CD4-positive, alpha-beta T cell treated with Interleukin-17A for 1 hour (primary cell): ENCODE results near the gene AP3S2.
A peak's percentile ranks its signal among the peaks of the same experiment; 100 is the strongest.
"Not testable (repeated sequence)": the region's sequence is repeated elsewhere in the genome, so short reads cannot be mapped to it uniquely, and the experiment has no call there.

Experiments
- DNase-seq: peaks from one replicate; pipeline ENCODE4 v3.0.0-alpha.2; 2020

AP3S2 gene

DNA sequence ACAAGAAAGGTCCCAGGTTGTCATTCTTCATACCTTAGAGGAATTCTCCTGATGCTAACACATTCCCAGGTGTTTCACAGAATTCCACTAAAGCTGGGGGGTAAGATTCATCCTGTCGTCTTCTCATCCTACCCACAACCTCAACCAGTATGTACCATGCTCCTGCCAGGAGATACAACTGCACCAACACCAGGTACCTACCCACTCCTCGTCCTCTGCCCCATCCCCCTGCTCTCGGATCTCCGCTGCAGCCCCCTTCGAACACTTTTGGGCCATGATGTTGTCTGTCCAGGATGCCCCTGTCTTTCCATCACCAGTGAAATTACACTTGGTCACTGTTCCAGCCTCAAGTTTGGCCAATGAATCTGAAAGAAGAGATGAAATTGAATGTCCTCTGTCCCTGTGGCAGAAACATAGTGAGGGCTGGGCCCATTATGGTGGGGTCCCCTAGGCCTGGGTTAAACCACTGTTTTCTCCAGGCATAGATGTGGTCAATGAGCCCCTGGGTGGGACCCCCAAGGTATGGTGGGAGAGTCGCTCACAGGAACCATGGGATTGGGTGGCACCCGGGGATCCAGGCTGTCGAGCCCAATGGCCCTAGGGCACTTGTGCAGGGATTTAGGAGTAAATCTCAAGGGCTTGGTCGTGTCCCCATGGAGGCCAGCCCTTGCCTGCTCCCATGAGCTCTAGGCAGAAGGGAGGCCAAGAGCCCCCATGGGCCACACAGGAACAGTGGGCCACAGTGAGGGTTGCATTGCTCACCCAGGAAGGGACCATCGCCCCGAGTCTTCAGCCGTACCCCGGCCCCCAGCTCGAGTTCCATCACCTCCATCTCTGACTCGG, 9.4 kb upstream of the AP3S2 start:
- DNase-seq = no peak

GRCh38 chr15:89900849-89901248, 7.1 kb upstream of the AP3S2 start:
- no peak for DNase-seq

DNA sequence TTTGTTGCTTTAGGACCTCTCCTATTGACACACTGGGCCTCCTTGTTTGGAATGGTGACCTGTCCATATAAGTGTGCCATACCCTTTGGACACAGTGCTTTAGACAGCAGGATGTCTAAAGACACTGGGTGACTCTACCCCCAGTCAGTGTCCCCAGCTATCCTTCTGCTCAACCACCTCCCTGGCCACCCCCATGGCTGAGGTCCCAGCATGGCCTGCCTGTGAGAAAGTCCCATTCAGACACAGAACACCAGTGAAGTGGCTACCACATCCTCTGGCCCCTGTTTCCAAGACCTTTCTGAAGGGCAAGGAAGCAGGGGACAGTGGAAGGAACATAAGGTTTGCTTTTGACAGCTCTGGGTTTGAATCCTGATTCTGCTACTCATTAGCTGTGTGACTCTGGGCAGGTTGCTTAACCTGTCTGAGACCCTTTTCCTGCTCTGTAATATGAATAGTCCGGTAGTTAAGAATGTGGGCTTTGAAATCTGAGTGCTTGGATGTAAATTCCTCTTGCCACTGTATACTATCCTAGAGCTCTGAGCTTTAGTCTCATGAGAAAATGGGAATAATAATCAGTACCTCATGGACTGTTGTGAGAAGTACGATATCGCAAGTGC, 6.3 kb upstream of the AP3S2 start:
- DNase-seq = no peak

DNA sequence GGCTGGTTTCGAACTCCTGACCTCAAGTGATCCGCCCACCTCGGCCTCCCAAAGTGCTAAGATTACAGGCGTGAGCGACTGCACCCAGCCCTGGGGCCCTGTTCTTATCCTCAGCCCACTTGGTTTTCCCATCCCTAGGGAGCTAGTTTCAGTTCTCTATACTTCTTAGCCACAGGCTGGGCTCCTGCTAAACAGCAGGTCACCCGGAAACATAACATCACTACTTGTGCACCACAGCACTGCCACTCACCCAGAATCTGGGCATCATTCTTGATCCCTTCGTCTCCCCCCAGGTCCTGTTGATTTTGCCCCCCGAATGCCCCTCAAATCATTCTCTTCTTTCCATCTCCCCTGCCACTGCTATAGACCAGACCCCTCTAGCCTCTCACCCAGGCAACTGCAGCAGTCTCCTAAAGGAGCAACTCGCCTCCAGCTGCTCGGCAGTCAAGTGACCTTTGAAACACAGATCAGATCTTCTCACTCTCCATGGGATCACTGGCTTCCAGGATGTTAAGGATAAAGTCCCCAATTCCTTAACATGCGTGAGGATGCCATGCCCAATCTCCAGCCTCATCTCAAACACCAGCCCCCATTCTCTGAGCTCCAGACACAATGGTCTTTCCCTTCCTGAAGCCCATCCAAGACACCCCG, 5.6 kb upstream of the AP3S2 start:
- no peak for DNase-seq

DNA sequence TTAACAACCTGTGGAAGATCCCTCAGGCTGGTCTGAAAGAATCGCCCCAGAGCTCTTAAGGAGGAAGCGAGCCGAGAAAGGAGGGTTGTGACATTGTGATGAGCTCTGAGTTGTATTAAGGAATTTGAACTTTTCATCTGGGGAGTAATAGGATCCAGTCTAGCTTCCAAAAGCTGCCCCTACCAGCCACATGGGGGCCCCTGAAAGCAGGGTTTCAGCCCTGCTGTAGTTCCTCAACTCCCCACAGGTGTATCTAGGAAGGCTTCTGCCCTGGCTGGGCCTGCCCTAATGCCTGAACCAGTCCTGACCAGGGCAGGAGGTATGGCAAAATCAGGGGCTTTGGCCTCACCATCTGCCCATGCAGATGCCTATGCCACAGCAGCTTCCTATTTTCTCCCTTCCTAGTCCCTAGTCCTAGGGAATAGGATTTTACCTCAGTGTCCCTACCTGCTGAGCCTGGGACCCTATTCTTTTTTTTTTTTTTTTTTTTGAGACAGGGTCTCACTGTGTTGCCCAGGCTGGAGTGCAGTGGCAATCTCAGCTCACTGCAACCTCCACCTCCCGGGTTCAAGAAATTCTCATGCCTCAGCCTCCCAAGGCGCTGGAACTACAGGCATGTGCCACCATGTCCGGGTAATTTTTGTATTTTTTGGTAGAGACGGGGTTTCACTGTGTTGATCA, 5.0 kb upstream of the AP3S2 start:
- DNase-seq = peak; percentile 59

GRCh38 chr15:89898146-89898545, 4.4 kb upstream of the AP3S2 start:
- DNase-seq = no peak

DNA sequence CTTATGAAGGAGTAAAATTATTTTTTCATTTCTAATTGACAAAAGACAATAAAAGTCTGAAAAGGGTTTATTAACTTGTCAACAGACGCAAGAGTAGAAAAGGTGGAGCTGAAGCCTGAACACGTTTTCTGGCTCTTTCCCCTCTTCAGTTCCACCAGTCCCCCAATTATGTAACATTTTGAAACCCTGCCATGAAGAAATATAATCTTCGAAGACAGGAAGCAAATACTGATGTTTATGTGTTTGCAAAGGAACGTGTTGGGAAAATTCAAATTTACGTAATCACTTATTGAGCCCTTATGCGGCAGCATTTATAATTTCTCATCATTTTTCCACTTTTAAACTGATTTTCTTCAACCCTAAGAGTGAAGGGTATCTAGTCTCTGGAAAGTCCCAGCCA, 767 bp downstream of the AP3S2 start:
- peak; percentile 6 for DNase-seq

- DNase-seq = no peak
Measured at GRCh38 chr15:89888214-89888804, 5.5 kb downstream of the AP3S2 start.

DNA sequence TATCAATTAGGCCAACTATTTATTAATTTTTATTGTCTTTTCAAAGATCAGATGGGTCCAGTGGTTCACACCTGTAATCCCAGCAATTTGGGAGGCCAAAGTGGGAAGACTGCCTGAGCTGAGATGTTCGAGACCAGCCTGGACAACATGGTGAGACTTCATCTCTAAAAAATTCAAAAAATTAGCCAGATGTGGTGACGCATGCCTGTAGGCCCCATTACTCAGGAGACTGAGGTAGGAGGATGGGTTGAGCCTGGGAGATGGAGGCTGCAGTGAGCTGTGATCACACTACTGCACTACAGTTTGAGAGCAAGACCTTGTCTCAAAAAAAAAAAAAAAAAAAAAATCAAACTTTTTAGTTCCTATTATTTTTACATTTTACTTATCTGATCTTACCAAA, 8.2 kb downstream of the AP3S2 start:
- no peak for DNase-seq

- not testable (repeated sequence) for DNase-seq
Measured at GRCh38 chr15:89885179-89885578, 8.6 kb downstream of the AP3S2 start.

DNA sequence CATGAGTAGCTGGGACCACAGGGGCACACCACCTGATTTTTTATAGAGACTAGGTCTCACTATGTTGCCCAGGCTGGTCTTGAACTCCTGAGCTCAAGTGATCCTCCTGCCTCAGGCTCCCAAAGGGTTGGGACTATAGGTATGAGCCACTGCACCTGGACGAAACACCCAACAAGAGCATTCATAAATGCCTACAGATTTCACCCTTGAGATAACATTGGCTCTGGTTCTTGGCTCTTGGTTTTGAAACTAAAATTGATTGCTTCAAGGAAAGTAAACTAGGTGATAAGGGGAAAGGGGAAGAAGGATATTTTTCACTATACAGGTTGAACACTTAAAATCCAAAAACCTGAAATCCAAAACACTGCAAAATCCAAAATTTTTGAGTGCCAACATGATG, 10.3 kb downstream of the AP3S2 start:
- DNase-seq = no peak

GRCh38 chr15:89880727-89881126, 13.1 kb downstream of the AP3S2 start:
- no peak for DNase-seq

DNA sequence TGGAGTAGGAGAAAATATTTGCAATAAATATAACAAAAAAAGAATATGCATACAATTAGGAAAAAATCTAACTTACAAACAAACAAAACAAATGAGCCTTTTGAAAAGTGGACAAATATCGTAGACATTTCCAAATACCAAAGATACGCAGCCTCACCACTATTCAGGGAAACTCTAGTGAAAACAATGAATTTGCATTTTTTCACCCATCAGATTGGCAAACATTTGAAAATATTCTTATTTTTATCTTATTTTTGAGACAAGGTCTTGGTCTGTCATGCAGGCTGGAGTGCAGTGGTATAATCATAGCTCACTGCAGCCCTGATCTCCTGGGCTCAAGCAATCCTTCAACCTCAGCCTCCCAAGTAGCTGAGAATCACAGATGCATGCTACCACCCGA, 15.5 kb downstream of the AP3S2 start:
- no peak for DNase-seq

- DNase-seq = no peak
Measured at GRCh38 chr15:89877083-89877425, 16.7 kb downstream of the AP3S2 start.

DNA sequence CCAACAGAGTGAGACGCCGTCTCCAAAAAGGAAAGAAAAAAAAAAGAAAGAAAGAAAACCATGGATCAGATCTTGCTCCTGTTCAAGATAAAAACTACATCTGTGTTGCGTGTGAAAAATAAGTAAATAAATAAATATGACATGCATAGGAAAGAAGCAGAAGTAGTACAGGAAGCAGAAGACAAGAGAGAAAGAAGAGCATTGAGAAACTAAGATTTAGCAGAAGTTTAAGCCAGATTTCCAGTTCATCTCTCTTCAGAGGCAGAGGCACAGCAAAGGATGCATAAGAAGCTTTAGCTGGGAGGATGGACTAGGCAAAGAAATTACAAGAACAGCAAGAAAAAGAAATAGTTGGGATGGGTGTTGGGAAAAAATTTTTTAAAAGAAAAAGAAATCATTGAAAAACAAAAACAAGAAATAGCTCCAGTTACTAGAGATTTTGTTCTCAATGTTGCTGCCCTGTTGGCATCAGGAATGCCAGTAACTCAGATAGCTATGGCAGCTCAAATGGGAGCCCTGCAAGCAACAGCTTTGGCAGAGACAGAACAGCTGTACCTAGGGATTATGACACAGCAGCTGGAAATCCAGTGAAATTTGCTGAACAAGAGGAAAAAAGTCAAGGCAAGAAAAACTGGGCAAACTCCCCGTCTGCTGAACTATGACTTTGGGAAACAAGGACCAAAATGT, 17.3 kb downstream of the AP3S2 start:
- no peak for DNase-seq

DNA sequence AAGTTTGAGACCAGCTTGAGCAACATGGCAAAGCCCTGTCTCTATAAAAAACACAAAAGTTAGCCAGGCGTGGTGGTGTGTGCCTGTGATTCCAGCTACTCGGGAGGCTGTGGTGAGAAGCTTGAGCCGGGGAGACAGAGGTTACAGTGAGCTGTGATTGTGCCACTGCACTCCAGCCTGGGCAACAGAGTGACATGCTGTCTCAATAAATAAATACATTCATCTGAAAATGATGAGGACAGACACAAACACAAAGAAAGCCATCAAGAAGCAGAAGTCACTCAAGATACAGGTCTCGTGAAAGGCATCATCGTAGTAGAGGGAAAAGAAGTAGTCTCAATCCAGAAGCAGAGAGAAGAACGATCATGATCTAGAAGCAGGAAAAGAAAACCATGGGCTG, 18.1 kb downstream of the AP3S2 start:
- no peak for DNase-seq

GRCh38 chr15:89874926-89875564, 18.7 kb downstream of the AP3S2 start:
- DNase-seq = peak; percentile 80

GRCh38 chr15:89870688-89871288, 23.0 kb downstream of the AP3S2 start:
- DNase-seq = no peak

GRCh38 chr15:89870006-89870405, 23.8 kb downstream of the AP3S2 start:
- no peak for DNase-seq

GRCh38 chr15:89869490-89869889, 24.3 kb downstream of the AP3S2 start:
- DNase-seq = not testable (repeated sequence)

- no peak for DNase-seq
Measured at GRCh38 chr15:89864958-89865739, 28.6 kb downstream of the AP3S2 start.
